Esophagus squamous epithelium (tissue), 5 donors: ENCODE measurements around the gene SMAD4. TPM values are rescaled to one million over a fixed set of nuclear protein-coding genes. Genes with fewer than 3 reads are reported as not detected.

Experiments
- DNase-seq: peaks from one replicate; lab custom pipeline; 2025; lab: John Stamatoyannopoulos, UW
- H3K27ac ChIP-seq, 4 donors: fragments of 200-600 bp; sonication (generic); one replicate each; pipeline ENCODE4 v1.5.1; 2016 to 2019; ENCODE audit warnings: mild to moderate bottlenecking in 1 of 4
- H3K27me3 ChIP-seq, 4 donors: fragments of 200-600 bp; sonication (generic); 1 replicate in 3 of 4; 2 replicates in 1 of 4; pipeline versions ENCODE4 v1.5.1 to v1.6.0; 2017 to 2021; ENCODE audit warnings: antibody characterized with exemption in 1 of 4
- H3K36me3 ChIP-seq, 3 donors: fragments of 200-600 bp; sonication (generic); one replicate each; pipeline ENCODE4 v1.5.1; 2016 to 2019
- H3K4me1 ChIP-seq, 3 donors: fragments of 200-600 bp; sonication (generic); one replicate each; pipeline ENCODE4 v1.5.1; 2017 to 2019
- H3K4me3 ChIP-seq, 4 donors: fragments of 200-600 bp; sonication (generic); 1 replicate in 3 of 4; 2 replicates in 1 of 4; pipeline ENCODE4 v1.5.1; 2016 to 2019; ENCODE audit warnings: mild to moderate bottlenecking in 2 of 4, moderate library complexity in 1 of 4
- H3K9me3 ChIP-seq, 3 donors: fragments of 200-600 bp; sonication (generic); one replicate each; pipeline ENCODE4 v1.5.1; 2016 to 2019
- CTCF ChIP-seq, 6 experiments: fragments of 450-650 bp in 4 of 6; fragments of 200-600 bp in 2 of 6; sonication (generic) in 2 of 6; IDR thresholded peaks; one replicate each; pipeline ENCODE4 v1.5.1; 2016 to 2019; ENCODE audit warnings: antibody characterized with exemption in 6 of 6, mild to moderate bottlenecking in 4 of 6, moderate library complexity in 4 of 6
- POLR2A ChIP-seq, 4 donors: fragments of 450-650 bp; IDR thresholded peaks; one replicate each; pipeline ENCODE4 v1.6.1; 2017; ENCODE audit warnings: antibody characterized with exemption in 4 of 4, mild to moderate bottlenecking in 4 of 4, moderate library complexity in 3 of 4
- WGBS, 2 donors: methylation state at CpG; one replicate each; pipeline ENCODE4 v1.1.5; 2018; 5-methylcytosine and 5-hydroxymethylcytosine counted together
- intact Hi-C: fragments of 100-400 bp; cut with DNase I; formaldehyde crosslinking; loops from one replicate; pipeline ENCODE4 v1.15.0; 2022
- total RNA-seq, 4 donors: library from RNA; depleted of rRNA; stranded (reverse); fragments of >200 nt; gene quantifications; one replicate each; pipeline ENCODE4 v1.1.0, GENCODE V29; 2016
- donor health status: DM: yes; HTN: yes; CAD: no.

The SMAD4 gene
- total RNA-seq, 4 donors from 2014 or later, result 32.9 to 84.5 (median 49.3) TPM

DNA sequence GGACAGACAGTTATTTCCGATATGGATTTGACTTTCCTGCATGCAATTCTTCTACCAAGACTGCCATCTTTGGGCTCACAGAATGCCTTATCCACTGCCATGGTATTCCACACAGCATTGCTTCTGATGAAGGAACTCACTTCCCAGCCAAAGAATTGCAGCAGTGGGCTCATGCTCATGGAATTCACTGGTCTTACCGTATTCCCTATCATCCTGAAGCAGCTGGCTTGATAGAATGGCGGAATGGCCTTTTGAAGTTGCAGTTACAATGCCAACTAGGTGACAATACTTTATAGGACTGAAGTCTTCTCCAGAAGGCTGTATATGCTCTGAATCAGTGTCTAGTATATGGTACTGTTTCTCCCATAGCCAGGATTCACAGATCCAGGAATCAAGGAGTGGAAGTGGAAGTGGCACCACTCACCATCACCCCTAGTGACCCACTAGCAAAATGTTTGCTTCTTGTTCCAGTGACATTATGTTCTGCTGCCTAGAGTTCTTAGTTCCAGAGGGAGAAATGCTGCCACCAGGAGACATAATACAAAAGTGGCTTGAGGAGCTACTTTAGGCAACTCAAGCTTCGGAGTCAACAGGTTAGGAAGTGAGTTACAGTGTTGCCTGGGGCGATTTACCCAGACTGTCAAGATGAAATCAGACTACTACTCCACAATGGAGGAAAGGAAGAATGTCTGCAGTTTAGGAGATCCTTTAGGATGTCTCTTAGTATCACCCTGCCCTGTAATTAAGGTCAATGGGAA lies 23.8 kb upstream of the SMAD4 start:
- WGBS, 2 donors, result 84 to 86% methylated on average over 5 of the region's 5 CpGs
- DNase-seq, result no peak

GRCh38 chr18:51006948-51007789 lies 22.8 kb upstream of the SMAD4 start:
- no peak overlapping the region for H3K4me3 ChIP-seq
- no peaks in the 10 kb centered on the region for H3K27me3 ChIP-seq
- intact Hi-C loops, result no loop called here
- H3K9me3 ChIP-seq, result no peaks in the 10 kb centered on the region
- 63 to 66% methylated on average over 9 to 10 of the region's 13 CpGs for WGBS, 2 donors
- H3K36me3 ChIP-seq, result no peaks in the 10 kb centered on the region
- no peak for DNase-seq
- no peak for TF ChIP-seq CTCF (IDR thresholded peaks at IDR 0.05)
- TF ChIP-seq POLR2A (IDR thresholded peaks at IDR 0.05), result no peak
- no peaks in the 10 kb centered on the region for H3K4me1 ChIP-seq
- no peak overlapping the region for H3K27ac ChIP-seq

More for the DNA sequence above, 23.8 kb upstream of the SMAD4 start:
- no peaks in the 10 kb centered on the region for H3K27me3 ChIP-seq
- no peaks in the 10 kb centered on the region for H3K4me1 ChIP-seq
- H3K36me3 ChIP-seq, result no peaks in the 10 kb centered on the region
- H3K9me3 ChIP-seq, result no peaks in the 10 kb centered on the region
- TF ChIP-seq CTCF (IDR thresholded peaks at IDR 0.05) (no peak), POLR2A (IDR thresholded peaks at IDR 0.05) (no peak)
- no peak overlapping the region for H3K27ac ChIP-seq
- intact Hi-C loops, result no loop called here
- H3K4me3 ChIP-seq, result no peak overlapping the region

- H3K4me3 ChIP-seq, result no peak overlapping the region
- no peaks in the 10 kb centered on the region for H3K9me3 ChIP-seq
- intact Hi-C loops, result no loop called here
- no peaks in the 10 kb centered on the region for H3K27me3 ChIP-seq
- H3K27ac ChIP-seq, result no peak overlapping the region
- H3K36me3 ChIP-seq, result no peaks in the 10 kb centered on the region
- 43 to 62% methylated on average over 1 of the region's 1 CpG for WGBS, 2 donors
- no peak for DNase-seq
- TF ChIP-seq POLR2A (IDR thresholded peaks at IDR 0.05), result no peak
- no peak for TF ChIP-seq CTCF (IDR thresholded peaks at IDR 0.05)
- H3K4me1 ChIP-seq, result no peaks in the 10 kb centered on the region
Observed at GRCh38 chr18:51007790-51008139, 22.2 kb upstream of the SMAD4 start.

- no peaks in the 10 kb centered on the region for H3K9me3 ChIP-seq
- no peak overlapping the region for H3K4me3 ChIP-seq
- H3K27ac ChIP-seq, result no peak overlapping the region
- H3K4me1 ChIP-seq, result no peaks in the 10 kb centered on the region
- H3K36me3 ChIP-seq, result no peaks in the 10 kb centered on the region
- intact Hi-C loops, result no loop called here
- DNase-seq, result no peak
- no peaks in the 10 kb centered on the region for H3K27me3 ChIP-seq
- no peak for TF ChIP-seq CTCF (IDR thresholded peaks at IDR 0.05)
- TF ChIP-seq POLR2A (IDR thresholded peaks at IDR 0.05), result no peak
Observed at GRCh38 chr18:51009072-51009471, 20.9 kb upstream of the SMAD4 start.

DNA sequence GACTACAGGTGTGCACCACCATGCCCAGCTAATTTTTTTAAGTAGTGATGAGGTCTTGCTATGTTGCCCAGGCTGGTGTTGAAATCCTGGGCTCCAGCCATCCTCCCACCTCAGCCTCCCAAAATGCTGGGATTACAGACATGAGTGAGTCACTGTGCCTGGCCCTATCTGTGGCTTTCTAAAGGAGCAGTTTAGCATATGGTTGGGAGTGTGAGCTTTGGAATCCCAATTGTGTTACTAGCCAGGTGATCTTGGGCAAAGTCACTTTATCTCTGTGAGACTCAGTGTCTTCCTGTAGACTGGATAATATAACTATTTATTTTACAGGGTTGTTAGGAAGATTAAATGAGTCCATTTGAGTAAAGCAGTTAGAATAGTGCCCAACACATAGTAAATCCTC lies 19.8 kb upstream of the SMAD4 start:
- Histone ChIP-seq H3K27ac (no peak overlapping the region), H3K4me1 (no peaks in the 10 kb centered on the region), H3K36me3 (no peaks in the 10 kb centered on the region), H3K4me3 (no peak overlapping the region), H3K9me3 (no peaks in the 10 kb centered on the region), H3K27me3 (no peaks in the 10 kb centered on the region)
- TF ChIP-seq POLR2A (IDR thresholded peaks at IDR 0.05), result no peak
- intact Hi-C loops, result no loop called here
- DNase-seq, result no peak
